GM12892 (cell line): ENCODE measurements around the gene IL18RAP.

Experiments used
- POLR2A ChIP-seq: IDR thresholded peaks from 2 replicates; pipeline ENCODE4 v1.6.1; 2011; ENCODE audit warnings: low read depth, low read length, control low read depth
- TAF1 ChIP-seq: IDR thresholded peaks from 2 replicates; pipeline ENCODE4 v1.6.1; 2011; ENCODE audit warnings: low read depth, mild to moderate bottlenecking, control low read depth, low read length, borderline replicate concordance

DNA sequence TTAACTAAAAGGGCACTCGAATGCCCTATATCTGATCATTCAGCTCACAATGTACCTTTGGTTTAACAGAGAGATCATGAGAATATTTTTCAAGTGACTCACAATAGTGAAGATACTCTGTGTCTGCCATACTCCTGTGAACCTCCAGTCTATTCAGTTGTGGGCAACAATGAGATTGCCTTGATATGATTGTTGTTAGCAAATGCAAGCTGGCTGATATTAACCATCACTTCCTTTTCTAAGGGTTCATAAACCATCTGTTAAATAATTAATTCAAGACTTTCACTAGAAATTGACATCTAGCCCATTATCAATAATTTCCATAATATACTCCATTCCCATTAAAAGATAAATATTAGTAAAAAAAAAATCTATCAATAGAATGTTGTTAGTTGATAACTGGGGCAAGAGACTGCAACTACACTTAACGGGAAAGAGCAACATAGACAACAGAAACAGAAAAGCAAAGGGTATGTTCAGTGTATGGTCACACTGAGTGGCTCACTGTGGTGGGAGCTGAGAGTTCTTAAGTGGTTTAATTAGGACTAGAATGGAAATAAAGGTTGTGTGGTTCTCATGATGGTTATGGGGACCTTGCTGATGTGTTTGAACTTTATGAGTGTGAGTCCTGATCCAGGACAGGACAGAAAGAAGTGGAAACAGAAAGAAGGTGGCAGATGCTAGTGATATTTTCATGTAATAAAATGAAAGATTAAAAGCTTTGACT, 11.9 kb downstream of the IL18RAP start:
- TF ChIP-seq POLR2A (no peak), TAF1 (no peak)
